PC-3 (cell line): Measurements from ENCODE around the gene KIDINS220.

Experiments used
- EZH2 ChIP-seq: fragments of 300-600 bp; sonication (generic); IDR thresholded peaks from one replicate; pipeline ENCODE4 v1.6.1; 2017; ENCODE audit warnings: antibody characterized with exemption, mild to moderate bottlenecking, low read length; ENCODE audit not compliant: unreplicated experiment
- EZH2phosphoT487 ChIP-seq: fragments of 300-600 bp; sonication (generic); IDR thresholded peaks from 2 replicates; pipeline ENCODE4 v1.6.1; 2018; ENCODE audit warnings: mild to moderate bottlenecking, antibody characterized with exemption, low read length, borderline replicate concordance
- TF ChIP-seq, protein P1 (sequence below): fragments of 300-600 bp; sonication (generic); conservative IDR thresholded peaks from 2 replicates; pipeline ENCODE4 v1.5.1; 2017; ENCODE audit warnings: antibody characterized with exemption, low read depth, mild to moderate bottlenecking, low read length

DNA sequence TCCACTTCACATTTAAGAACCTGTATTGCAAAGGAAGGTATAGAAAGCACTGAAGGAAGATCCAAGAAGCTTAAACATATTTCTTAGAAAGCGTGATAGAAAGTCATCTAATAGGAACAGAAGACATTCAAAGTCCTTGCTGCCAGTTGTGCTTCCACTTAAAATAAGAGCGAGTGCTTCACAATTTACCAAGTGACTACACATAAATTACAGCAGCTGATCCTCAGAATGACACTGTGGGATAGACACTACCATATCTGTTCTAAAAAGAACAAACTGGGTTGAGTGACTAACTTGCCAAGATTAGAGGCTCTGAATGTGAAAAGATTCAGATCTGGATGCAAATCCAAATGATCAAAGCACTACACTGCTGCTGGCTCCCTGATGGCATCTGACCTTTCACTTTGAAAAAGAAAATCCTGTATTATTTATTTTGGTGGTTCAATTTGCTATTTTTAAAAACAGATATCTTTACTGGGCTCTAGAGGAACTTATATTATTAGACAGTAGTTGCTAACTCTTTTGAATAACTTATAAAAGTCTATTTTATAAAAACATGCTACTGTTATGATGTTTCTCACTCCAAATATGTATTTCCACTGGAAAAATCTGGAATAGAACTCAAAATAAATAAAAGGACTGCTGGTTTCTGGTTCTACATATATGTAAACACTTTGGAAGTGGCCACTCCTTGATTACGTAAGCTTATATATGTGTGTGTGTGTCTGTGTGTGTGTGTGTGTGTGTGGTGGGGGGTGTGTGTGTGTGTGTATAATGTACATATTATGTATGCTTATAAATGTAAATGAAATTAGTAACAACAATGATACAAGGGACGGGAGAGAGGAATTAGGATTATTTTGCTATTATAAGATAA lies 57.4 kb downstream of the KIDINS220 start:
- TF ChIP-seq, protein P1, sequence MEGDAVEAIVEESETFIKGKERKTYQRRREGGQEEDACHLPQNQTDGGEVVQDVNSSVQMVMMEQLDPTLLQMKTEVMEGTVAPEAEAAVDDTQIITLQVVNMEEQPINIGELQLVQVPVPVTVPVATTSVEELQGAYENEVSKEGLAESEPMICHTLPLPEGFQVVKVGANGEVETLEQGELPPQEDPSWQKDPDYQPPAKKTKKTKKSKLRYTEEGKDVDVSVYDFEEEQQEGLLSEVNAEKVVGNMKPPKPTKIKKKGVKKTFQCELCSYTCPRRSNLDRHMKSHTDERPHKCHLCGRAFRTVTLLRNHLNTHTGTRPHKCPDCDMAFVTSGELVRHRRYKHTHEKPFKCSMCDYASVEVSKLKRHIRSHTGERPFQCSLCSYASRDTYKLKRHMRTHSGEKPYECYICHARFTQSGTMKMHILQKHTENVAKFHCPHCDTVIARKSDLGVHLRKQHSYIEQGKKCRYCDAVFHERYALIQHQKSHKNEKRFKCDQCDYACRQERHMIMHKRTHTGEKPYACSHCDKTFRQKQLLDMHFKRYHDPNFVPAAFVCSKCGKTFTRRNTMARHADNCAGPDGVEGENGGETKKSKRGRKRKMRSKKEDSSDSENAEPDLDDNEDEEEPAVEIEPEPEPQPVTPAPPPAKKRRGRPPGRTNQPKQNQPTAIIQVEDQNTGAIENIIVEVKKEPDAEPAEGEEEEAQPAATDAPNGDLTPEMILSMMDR = no peak
- TF ChIP-seq EZH2phosphoT487 (no peak), EZH2 (no peak)
